Activated CD8-positive, alpha-beta T cell treated with anti-CD3 and anti-CD28 coated beads, Interleukin-2, amount 10 ng/mL, durations not matched to agents 7 days and 5 days (primary cell): ENCODE measurements around the gene SLC6A8. TPM values are rescaled to one million over a fixed set of nuclear protein-coding genes. Genes with fewer than 3 reads are reported as not detected.
"Not testable (repeated sequence)": the region's sequence is repeated elsewhere in the genome, so short reads cannot be mapped to it uniquely, and the experiment has no call there.

ENCODE experiments used
- ATAC-seq: fragments of 150-1000 bp; cut with Tn5 transposase; one replicate; pipeline ENCODE4 v1.10.0; 2021; ENCODE audit warnings: moderate library complexity
- CTCF ChIA-PET: fragments of 350-600 bp; sonication (Branson Sonifier 250); formaldehyde crosslinking; loops from one replicate; lab custom pipeline; 2021; ENCODE audit warnings: antibody characterized with exemption; lab: Charles Lee
- POLR2A ChIA-PET: fragments of 350-600 bp; sonication (Branson Sonifier 250); formaldehyde crosslinking; loops from one replicate; lab custom pipeline; 2021; ENCODE audit warnings: antibody characterized with exemption; lab: Charles Lee
- DNase-seq: peaks from one replicate; pipeline ENCODE4 v3.0.0-alpha.2; 2020
- H3K27ac Mint-ChIP-seq: one replicate; pipeline ENCODE4 v1.8.0; 2021; ENCODE audit warnings: mild to moderate bottlenecking, mixed read lengths
- H3K27me3 Mint-ChIP-seq: one replicate; pipeline ENCODE4 v1.8.0; 2021; ENCODE audit warnings: low read depth, mixed read lengths
- H3K36me3 Mint-ChIP-seq: one replicate; pipeline ENCODE4 v1.8.0; 2021; ENCODE audit warnings: low read depth, mixed read lengths
- H3K4me1 Mint-ChIP-seq: one replicate; pipeline ENCODE4 v1.8.0; 2021; ENCODE audit warnings: low read depth, mixed read lengths
- H3K4me3 Mint-ChIP-seq: one replicate; pipeline ENCODE4 v1.8.0; 2021; ENCODE audit warnings: mild to moderate bottlenecking, mixed read lengths
- H3K9me3 Mint-ChIP-seq: one replicate; pipeline ENCODE4 v1.8.0; 2022; ENCODE audit warnings: mixed read lengths; ENCODE audit not compliant: insufficient read depth
- total RNA-seq, 2 experiments: library from RNA; stranded (reverse); gene quantifications; one replicate each; pipeline ENCODE4 v1.2.3, GENCODE V29; 2021

The SLC6A8 gene
- total RNA-seq, 2 experiments from 2014 or later, result 0.82 to 1.3 TPM

DNA sequence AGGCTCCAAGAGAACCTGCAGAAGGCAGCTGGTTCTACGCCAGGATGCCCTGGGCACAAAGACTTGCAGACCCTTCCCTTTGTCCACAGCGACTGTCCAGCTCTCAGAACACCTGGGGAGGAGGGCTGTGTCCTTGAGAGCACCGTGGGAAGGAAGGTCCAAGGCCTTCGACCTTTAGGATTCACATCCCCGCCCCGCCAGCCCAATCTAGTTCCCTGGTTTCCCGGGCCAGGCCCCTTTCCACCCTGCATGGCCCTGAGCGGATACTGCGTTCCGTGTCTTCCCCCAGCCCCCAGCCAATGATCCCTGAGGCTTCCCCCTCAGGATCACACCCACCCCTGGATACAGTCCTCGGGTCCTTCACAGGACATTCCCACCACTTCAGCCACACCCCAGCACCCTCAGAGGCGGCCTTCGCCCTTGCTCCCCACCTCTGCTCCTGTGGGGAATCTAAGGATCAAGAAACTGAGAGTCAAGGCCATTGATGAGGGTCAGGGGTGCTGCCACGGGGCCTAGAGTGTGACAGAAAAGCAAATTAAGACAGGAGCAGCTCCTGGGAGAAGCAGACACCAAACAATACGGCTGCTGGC lies 46.0 kb downstream of the SLC6A8 start:
- peaks cover 31% of the 10 kb centered on the region for H3K36me3 Mint-ChIP-seq
- POLR2A ChIA-PET, result no interaction called here

GRCh38 chrX:153734871-153735270 lies 47.1 kb downstream of the SLC6A8 start:
- Mint-ChIP-seq H3K9me3 (peaks cover 9% of the 10 kb centered on the region), H3K27ac (no peak overlapping the region), H3K27me3 (no peaks in the 10 kb centered on the region), H3K4me3 (no peak overlapping the region), H3K4me1 (peaks cover 36% of the 10 kb centered on the region), H3K36me3 (peaks cover 28% of the 10 kb centered on the region)
- ChIA-PET POLR2A (no interaction called here), CTCF (interaction anchor here (0.9 kb wide), 1 partner anchor 9 kb away, joined by 5 read pairs; no protein-coding TSS in a partner anchor)
- no peak for ATAC-seq
- DNase-seq, result no peak

More for the DNA sequence above, 46.0 kb downstream of the SLC6A8 start:
- no peak for DNase-seq
- Mint-ChIP-seq H3K4me3 (no peak overlapping the region), H3K27ac (no peak overlapping the region), H3K4me1 (peaks cover 30% of the 10 kb centered on the region), H3K27me3 (no peaks in the 10 kb centered on the region), H3K9me3 (peaks cover 9% of the 10 kb centered on the region)
- CTCF ChIA-PET, result no interaction called here
- ATAC-seq, result no peak

- DNase-seq (no peak), ATAC-seq (no peak)
- peaks cover 29% of the 10 kb centered on the region for H3K36me3 Mint-ChIP-seq
- H3K27ac Mint-ChIP-seq, result peak overlapping the region; percentile 60
- H3K27me3 Mint-ChIP-seq, result no peaks in the 10 kb centered on the region
- ChIA-PET CTCF (interaction anchor here (0.9 to 1.0 kb wide), 2 partner anchors 8 to 9 kb away, joined by 3 to 5 read pairs; no protein-coding TSS in a partner anchor), POLR2A (no interaction called here)
- H3K4me1 Mint-ChIP-seq, result peaks cover 40% of the 10 kb centered on the region
- peaks cover 9% of the 10 kb centered on the region for H3K9me3 Mint-ChIP-seq
- no peak overlapping the region for H3K4me3 Mint-ChIP-seq
These were observed 47.5 kb downstream of the SLC6A8 start for GRCh38 chrX:153735274-153735673.

GRCh38 chrX:153736071-153736820 lies 48.5 kb downstream of the SLC6A8 start:
- ChIA-PET CTCF (interaction anchor here (1.0 kb wide), 1 partner anchor 9 kb away, joined by 3 read pairs; no protein-coding TSS in a partner anchor), POLR2A (no interaction called here)
- ATAC-seq, result no peak
- H3K27me3 Mint-ChIP-seq, result no peaks in the 10 kb centered on the region
- H3K4me3 Mint-ChIP-seq, result no peak overlapping the region
- peaks cover 25% of the 10 kb centered on the region for H3K36me3 Mint-ChIP-seq
- H3K27ac Mint-ChIP-seq, result peak overlapping the region; percentile 49
- no peak for DNase-seq
- H3K9me3 Mint-ChIP-seq, result peaks cover 8% of the 10 kb centered on the region
- peaks cover 42% of the 10 kb centered on the region for H3K4me1 Mint-ChIP-seq

- H3K27me3 Mint-ChIP-seq, result no peaks in the 10 kb centered on the region
- ChIA-PET POLR2A (no interaction called here), CTCF (no interaction called here)
- H3K9me3 Mint-ChIP-seq, result peaks cover 1% of the 10 kb centered on the region
- ATAC-seq (no peak), DNase-seq (no peak)
- H3K4me3 Mint-ChIP-seq, result no peak overlapping the region
- peak overlapping the region; percentile 49 for H3K27ac Mint-ChIP-seq
- H3K4me1 Mint-ChIP-seq, result peaks cover 37% of the 10 kb centered on the region
- peaks cover 18% of the 10 kb centered on the region for H3K36me3 Mint-ChIP-seq
These were observed 49.2 kb downstream of the SLC6A8 start for GRCh38 chrX:153736871-153737441.

DNA sequence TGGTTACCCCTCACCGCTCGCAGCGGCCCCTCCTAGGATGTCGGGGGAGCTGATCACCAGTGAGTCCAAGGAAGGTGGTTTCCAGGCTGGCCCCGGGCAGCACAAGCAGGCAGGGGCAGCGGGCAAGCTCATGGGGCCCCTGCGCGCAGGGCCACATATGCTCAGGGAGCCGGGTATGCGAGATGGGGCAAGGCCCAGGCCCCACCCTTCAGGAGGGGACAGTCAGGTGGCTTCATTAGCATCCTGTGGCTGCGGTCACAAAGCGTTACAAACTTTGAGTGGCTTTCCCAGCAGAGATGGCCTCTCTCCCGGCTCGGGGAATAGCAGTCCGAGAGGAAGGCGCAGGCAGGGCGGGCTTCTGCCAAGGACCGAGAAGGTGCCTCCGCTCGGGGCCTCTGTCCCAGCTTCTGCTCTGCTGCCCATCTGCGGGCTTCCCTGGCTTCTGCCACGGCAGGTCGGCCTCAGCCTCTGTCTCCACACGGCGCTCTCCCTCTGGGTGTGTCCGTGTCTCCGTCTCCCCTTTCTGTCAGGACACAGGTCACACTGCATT lies 50.4 kb downstream of the SLC6A8 start:
- DNase-seq (no peak), ATAC-seq (no peak)
- H3K27ac Mint-ChIP-seq, result no peak overlapping the region
- peaks cover 32% of the 10 kb centered on the region for H3K4me1 Mint-ChIP-seq
- H3K4me3 Mint-ChIP-seq, result no peak overlapping the region
- no peaks in the 10 kb centered on the region for H3K27me3 Mint-ChIP-seq
- H3K36me3 Mint-ChIP-seq, result peaks cover 16% of the 10 kb centered on the region
- POLR2A ChIA-PET, result no interaction called here
- no peaks in the 10 kb centered on the region for H3K9me3 Mint-ChIP-seq
- CTCF ChIA-PET, result no interaction called here

- Mint-ChIP-seq H3K27ac (peak overlapping the region; percentile 94), H3K27me3 (no peaks in the 10 kb centered on the region), H3K4me3 (peak overlapping the region; percentile 65), H3K36me3 (peaks cover 14% of the 10 kb centered on the region), H3K4me1 (peaks cover 34% of the 10 kb centered on the region), H3K9me3 (no peaks in the 10 kb centered on the region)
- CTCF ChIA-PET, result no interaction called here
- peak; percentile 57 for DNase-seq
- peak; percentile 90 for ATAC-seq
- POLR2A ChIA-PET, result interaction anchor here (0.6 to 1.0 kb wide), 2 partner anchors 13 to 205 kb away, joined by 3 to 4 read pairs; no protein-coding TSS in a partner anchor
These were observed 52.2 kb downstream of the SLC6A8 start for GRCh38 chrX:153739754-153740486.

- DNase-seq (no peak), ATAC-seq (no peak)
- Mint-ChIP-seq H3K27me3 (no peaks in the 10 kb centered on the region), H3K4me1 (peaks cover 26% of the 10 kb centered on the region), H3K36me3 (peaks cover 7% of the 10 kb centered on the region), H3K9me3 (no peaks in the 10 kb centered on the region), H3K27ac (peak overlapping the region; percentile 94), H3K4me3 (peak overlapping the region; percentile 65)
- ChIA-PET CTCF (no interaction called here), POLR2A (no interaction called here)
These were observed 53.0 kb downstream of the SLC6A8 start for GRCh38 chrX:153740631-153741222.

DNA sequence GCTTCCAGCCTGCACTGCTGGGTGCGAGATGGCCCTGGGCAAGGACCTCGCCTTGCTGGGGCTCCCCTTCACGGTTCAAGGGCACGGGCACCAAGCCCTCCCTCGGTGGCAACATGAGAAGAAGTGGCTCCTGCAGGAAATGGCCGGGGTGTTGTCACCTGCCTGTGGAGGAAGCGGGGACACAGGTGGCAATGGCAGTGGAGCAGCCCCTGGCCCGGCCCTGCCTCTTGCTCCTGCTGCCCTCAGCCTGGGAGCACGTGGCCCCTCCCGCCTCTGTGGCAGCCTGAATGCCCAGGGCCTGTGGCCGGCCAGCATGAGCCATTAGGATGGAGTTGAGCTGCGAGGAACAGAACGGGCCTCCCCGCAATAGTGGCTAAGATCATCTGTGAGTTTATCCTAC lies 53.7 kb downstream of the SLC6A8 start:
- ChIA-PET POLR2A (no interaction called here), CTCF (no interaction called here)
- no peaks in the 10 kb centered on the region for H3K27me3 Mint-ChIP-seq
- peak overlapping the region; percentile 94 for H3K27ac Mint-ChIP-seq
- peaks cover 26% of the 10 kb centered on the region for H3K4me1 Mint-ChIP-seq
- ATAC-seq, result no peak
- DNase-seq, result no peak
- H3K9me3 Mint-ChIP-seq, result no peaks in the 10 kb centered on the region
- H3K36me3 Mint-ChIP-seq, result peaks cover 7% of the 10 kb centered on the region
- peak overlapping the region; percentile 55 for H3K4me3 Mint-ChIP-seq

- ATAC-seq, H3K4me3 Mint-ChIP-seq, H3K36me3 Mint-ChIP-seq, CTCF ChIA-PET, H3K9me3 Mint-ChIP-seq, DNase-seq, POLR2A ChIA-PET, H3K27me3 Mint-ChIP-seq, H3K27ac Mint-ChIP-seq: not testable (repeated sequence)
- H3K4me1 Mint-ChIP-seq, result peaks cover 26% of the 10 kb centered on the region
These were observed 54.4 kb downstream of the SLC6A8 start for GRCh38 chrX:153742111-153742510.

GRCh38 chrX:153742796-153743467 lies 55.2 kb downstream of the SLC6A8 start:
- H3K4me1 Mint-ChIP-seq, result peaks cover 26% of the 10 kb centered on the region
- H3K36me3 Mint-ChIP-seq, POLR2A ChIA-PET, ATAC-seq, CTCF ChIA-PET, DNase-seq, H3K27me3 Mint-ChIP-seq, H3K4me3 Mint-ChIP-seq, H3K27ac Mint-ChIP-seq, H3K9me3 Mint-ChIP-seq: not testable (repeated sequence)
